NCI-H187 (cell line): ENCODE measurements around the gene CISD2.
"Not testable (repeated sequence)": the region's sequence is repeated elsewhere in the genome, so short reads cannot be mapped to it uniquely, and the experiment has no call there.

Experiments
- DNase-seq, 2 experiments: peaks; one replicate each; lab custom pipeline; 2025; lab: John Stamatoyannopoulos, UW

CISD2 gene

GRCh38 chr4:102868781-102869568 lies at the start of gene CISD2:
Gene CISD2, plus strand, starts transcription at chr4:102868992. Its CDS starts 93 bp downstream, at chr4:102869085.
- DNase-seq, result peak; percentile 67 to 72

- DNase-seq, result not testable (repeated sequence)
Observed at GRCh38 chr4:102819100-102819499, 49.7 kb upstream of the CISD2 start.

GRCh38 chr4:102819588-102820365 lies 49.0 kb upstream of the CISD2 start:
- no peak for DNase-seq

GRCh38 chr4:102823464-102823863 lies 45.3 kb upstream of the CISD2 start:
- DNase-seq, result no peak

- no peak for DNase-seq
Observed at GRCh38 chr4:102823897-102824296, 44.9 kb upstream of the CISD2 start.

GRCh38 chr4:102824398-102824797 lies 44.4 kb upstream of the CISD2 start:
- peak; percentile 5 to 36 for DNase-seq

GRCh38 chr4:102825261-102826091 lies 43.3 kb upstream of the CISD2 start:
- peak; percentile 10 to 59 for DNase-seq

- DNase-seq, result peak in 1 of 2 experiments; percentile 45
Observed at GRCh38 chr4:102826105-102826889, 42.5 kb upstream of the CISD2 start.

GRCh38 chr4:102826890-102827673 lies 41.7 kb upstream of the CISD2 start, which contains the start of gene UBE2D3:
Gene UBE2D3, minus strand, starts transcription at chr4:102827551. Its CDS starts 1,043 bp downstream, at chr4:102826508.
- DNase-seq, result peak; percentile 92 to 98

GRCh38 chr4:102827674-102828496 lies 40.9 kb upstream of the CISD2 start:
- peak; percentile 97 to 98 for DNase-seq

GRCh38 chr4:102828497-102828808 lies 40.3 kb upstream of the CISD2 start:
- DNase-seq, result no peak

- no peak for DNase-seq
Observed at GRCh38 chr4:102829803-102830202, 39.0 kb upstream of the CISD2 start.

- DNase-seq, result no peak
Observed at GRCh38 chr4:102832105-102832504, 36.7 kb upstream of the CISD2 start.

GRCh38 chr4:102832667-102833066 lies 36.1 kb upstream of the CISD2 start:
- no peak for DNase-seq

GRCh38 chr4:102836596-102836995 lies 32.2 kb upstream of the CISD2 start:
- DNase-seq, result no peak

GRCh38 chr4:102842367-102842766 lies 26.4 kb upstream of the CISD2 start:
- DNase-seq, result no peak

- no peak for DNase-seq
Observed at GRCh38 chr4:102843273-102843672, 25.5 kb upstream of the CISD2 start.

GRCh38 chr4:102843938-102844337 lies 24.9 kb upstream of the CISD2 start:
- no peak for DNase-seq

GRCh38 chr4:102847687-102848086 lies 21.1 kb upstream of the CISD2 start:
- no peak for DNase-seq
